ENCODE measurements around the gene IL23R. TPM values are rescaled to one million over a fixed set of nuclear protein-coding genes. Genes with fewer than 3 reads are reported as not detected.

IL23R gene
- polyA plus RNA-seq, 1 of the 3 experiments (the other 2 are of a cell fraction), result not detected

DNA sequence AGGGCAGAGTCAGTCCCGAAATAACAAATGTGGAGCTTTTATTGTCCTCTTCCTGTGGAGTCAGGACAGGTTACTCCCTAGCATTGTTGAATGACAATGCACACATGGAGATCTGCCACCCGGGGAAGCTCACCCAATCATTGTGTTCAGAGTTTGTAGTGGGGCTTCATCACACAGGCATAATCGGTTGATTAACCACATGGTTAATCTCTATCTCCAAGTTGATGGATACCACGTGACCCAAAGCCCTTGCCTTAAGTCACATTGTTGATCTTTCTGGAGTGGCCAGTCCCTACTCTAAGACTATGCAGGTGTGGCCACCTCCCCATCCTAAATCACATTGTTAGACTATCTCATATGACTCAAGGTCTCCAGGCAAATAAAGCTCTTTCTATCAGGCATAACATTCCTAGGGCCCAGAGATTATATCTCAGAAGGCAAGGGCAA is 28.9 kb upstream of the IL23R start (continued):
- TF ChIP-seq, protein P1, sequence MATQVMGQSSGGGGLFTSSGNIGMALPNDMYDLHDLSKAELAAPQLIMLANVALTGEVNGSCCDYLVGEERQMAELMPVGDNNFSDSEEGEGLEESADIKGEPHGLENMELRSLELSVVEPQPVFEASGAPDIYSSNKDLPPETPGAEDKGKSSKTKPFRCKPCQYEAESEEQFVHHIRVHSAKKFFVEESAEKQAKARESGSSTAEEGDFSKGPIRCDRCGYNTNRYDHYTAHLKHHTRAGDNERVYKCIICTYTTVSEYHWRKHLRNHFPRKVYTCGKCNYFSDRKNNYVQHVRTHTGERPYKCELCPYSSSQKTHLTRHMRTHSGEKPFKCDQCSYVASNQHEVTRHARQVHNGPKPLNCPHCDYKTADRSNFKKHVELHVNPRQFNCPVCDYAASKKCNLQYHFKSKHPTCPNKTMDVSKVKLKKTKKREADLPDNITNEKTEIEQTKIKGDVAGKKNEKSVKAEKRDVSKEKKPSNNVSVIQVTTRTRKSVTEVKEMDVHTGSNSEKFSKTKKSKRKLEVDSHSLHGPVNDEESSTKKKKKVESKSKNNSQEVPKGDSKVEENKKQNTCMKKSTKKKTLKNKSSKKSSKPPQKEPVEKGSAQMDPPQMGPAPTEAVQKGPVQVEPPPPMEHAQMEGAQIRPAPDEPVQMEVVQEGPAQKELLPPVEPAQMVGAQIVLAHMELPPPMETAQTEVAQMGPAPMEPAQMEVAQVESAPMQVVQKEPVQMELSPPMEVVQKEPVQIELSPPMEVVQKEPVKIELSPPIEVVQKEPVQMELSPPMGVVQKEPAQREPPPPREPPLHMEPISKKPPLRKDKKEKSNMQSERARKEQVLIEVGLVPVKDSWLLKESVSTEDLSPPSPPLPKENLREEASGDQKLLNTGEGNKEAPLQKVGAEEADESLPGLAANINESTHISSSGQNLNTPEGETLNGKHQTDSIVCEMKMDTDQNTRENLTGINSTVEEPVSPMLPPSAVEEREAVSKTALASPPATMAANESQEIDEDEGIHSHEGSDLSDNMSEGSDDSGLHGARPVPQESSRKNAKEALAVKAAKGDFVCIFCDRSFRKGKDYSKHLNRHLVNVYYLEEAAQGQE (IDR thresholded peaks at IDR 0.05; ENCODE audit: low read depth, low read length), result no peak
- TF ChIP-seq, protein P2, sequence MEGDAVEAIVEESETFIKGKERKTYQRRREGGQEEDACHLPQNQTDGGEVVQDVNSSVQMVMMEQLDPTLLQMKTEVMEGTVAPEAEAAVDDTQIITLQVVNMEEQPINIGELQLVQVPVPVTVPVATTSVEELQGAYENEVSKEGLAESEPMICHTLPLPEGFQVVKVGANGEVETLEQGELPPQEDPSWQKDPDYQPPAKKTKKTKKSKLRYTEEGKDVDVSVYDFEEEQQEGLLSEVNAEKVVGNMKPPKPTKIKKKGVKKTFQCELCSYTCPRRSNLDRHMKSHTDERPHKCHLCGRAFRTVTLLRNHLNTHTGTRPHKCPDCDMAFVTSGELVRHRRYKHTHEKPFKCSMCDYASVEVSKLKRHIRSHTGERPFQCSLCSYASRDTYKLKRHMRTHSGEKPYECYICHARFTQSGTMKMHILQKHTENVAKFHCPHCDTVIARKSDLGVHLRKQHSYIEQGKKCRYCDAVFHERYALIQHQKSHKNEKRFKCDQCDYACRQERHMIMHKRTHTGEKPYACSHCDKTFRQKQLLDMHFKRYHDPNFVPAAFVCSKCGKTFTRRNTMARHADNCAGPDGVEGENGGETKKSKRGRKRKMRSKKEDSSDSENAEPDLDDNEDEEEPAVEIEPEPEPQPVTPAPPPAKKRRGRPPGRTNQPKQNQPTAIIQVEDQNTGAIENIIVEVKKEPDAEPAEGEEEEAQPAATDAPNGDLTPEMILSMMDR (IDR thresholded peaks at IDR 0.05), result no peak
- TF ChIP-seq FOXM1 (IDR thresholded peaks at IDR 0.05; ENCODE audit: low read depth), result no peak

DNA sequence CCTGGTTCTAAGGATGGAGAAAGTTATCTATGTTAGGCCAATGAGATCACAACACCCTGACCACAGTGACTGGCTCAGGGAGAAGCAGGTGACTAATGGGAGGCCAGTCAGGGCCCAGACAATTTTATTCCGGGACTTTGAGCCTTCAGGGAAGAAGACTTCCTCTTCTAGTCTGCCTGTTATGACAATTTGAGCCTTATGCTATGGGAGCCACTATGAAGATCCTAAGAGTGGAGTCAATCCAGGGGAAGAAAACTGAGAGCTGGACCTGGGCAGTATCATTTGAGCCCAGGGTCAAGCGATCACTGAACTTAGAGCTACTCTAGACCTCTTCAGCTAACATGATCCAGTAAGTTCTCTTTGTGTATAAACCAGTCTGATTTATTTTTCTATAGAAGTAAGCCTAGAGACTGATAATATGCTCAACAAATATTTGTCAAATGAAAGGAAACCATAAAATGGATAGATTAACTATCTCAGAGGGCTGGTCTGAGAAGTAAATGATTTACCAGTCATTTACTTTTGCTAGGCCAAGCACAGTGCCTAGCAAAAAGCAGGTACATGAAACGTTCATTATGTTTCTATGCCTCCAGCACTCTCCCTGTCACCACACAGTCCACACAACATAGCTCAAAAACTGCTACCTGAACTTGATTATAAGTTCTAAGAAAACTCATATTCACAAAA is 27.3 kb upstream of the IL23R start:
- Histone ChIP-seq H3K27ac (ENCODE audit: low read depth in 2 of 2, low read length in 1 of 2) (no peak overlapping the region), H3K27me3 (ENCODE audit: insufficient read depth) (no peaks in the 10 kb centered on the region), H3K9ac (no peak overlapping the region), H2AFZ (ENCODE audit: low read depth) (no peak overlapping the region), H3K9me2 (no peaks in the 10 kb centered on the region), H3K4me3 (ENCODE audit: low read depth in 2 of 2, low read length in 1 of 2) (no peak overlapping the region), H3F3A (replicated peaks; ENCODE audit: insufficient read depth) (no peaks in the 10 kb centered on the region), H4K20me1 (ENCODE audit: insufficient read depth) (no peaks in the 10 kb centered on the region), H3K4me1 (ENCODE audit: control insufficient read depth in 1 of 2, insufficient read depth in 2 of 2, low read depth in 1 of 2, low read length in 1 of 2) (no peaks in the 10 kb centered on the region), H3K9me3 (no peaks in the 10 kb centered on the region), H3K36me3 (replicated peaks in 1 of 2; ENCODE audit: control insufficient read depth in 1 of 2, insufficient read depth in 2 of 2, low read length in 1 of 2) (no peaks in the 10 kb centered on the region), H3K79me2 (ENCODE audit: insufficient read depth) (no peaks in the 10 kb centered on the region), H3K4me2 (no peak overlapping the region)
- TF ChIP-seq GATA2 (CRISPR knock-in tag; IDR thresholded peaks at IDR 0.05), result no peak
- TF ChIP-seq, protein P2 (IDR thresholded peaks at IDR 0.05), result no peak
- no peak for TF ChIP-seq FOXJ3 (CRISPR knock-in tag; IDR thresholded peaks at IDR 0.05)
- TF ChIP-seq RAD21 (IDR thresholded peaks at IDR 0.05; ENCODE audit: low read length), result no peak
- TF ChIP-seq NFIC (IDR thresholded peaks at IDR 0.05; ENCODE audit: borderline replicate concordance), result no peak
- TF ChIP-seq, protein P1 (IDR thresholded peaks at IDR 0.05; ENCODE audit: low read depth, low read length), result no peak
- TF ChIP-seq FOSL2 (IDR thresholded peaks at IDR 0.05; ENCODE audit: borderline replicate concordance, low read depth), result no peak
- no peak for TF ChIP-seq JUND (IDR thresholded peaks at IDR 0.05)
- TF ChIP-seq, protein P3, sequence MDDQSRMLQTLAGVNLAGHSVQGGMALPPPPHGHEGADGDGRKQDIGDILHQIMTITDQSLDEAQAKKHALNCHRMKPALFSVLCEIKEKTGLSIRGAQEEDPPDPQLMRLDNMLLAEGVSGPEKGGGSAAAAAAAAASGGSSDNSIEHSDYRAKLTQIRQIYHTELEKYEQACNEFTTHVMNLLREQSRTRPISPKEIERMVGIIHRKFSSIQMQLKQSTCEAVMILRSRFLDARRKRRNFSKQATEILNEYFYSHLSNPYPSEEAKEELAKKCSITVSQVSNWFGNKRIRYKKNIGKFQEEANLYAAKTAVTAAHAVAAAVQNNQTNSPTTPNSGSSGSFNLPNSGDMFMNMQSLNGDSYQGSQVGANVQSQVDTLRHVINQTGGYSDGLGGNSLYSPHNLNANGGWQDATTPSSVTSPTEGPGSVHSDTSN (IDR thresholded peaks at IDR 0.05), result no peak
- no peak for TF ChIP-seq MXI1 (IDR thresholded peaks at IDR 0.05; ENCODE audit: low read depth, low read length)
- no peak for TF ChIP-seq NRF1 (IDR thresholded peaks at IDR 0.05; ENCODE audit: low read depth, low read length)
- no peak for TF ChIP-seq POLR2AphosphoS5 (IDR thresholded peaks at IDR 0.05; ENCODE audit: low read depth, low read length)
- DNase-seq, result no peak
- ChIA-PET CTCF (interaction anchor here (1.0 kb wide), 1 partner anchor 143 kb away, joined by 3 read pairs; no protein-coding TSS in a partner anchor), POLR2A (no interaction called here)
- WGBS (ENCODE audit: low lambda C conversion rate), result 47% methylated on average over 3 of the region's 3 CpGs

All from SK-N-SH (cell line).